A549 treated with CORT108297 at 1 μM for 4 hours (cell line): ENCODE data around the gene PRRT2. TPM values are rescaled to one million over a fixed set of nuclear protein-coding genes. Genes with fewer than 3 reads are reported as not detected.

Experiments
- total RNA-seq: library from RNA; stranded (reverse); fragments of 200-300 nt; extraction: Qiagen RNA extraction; gene quantifications from 5 replicates; pipeline ENCODE4 v1.2.3, GENCODE V29; 2022

The PRRT2 gene
- total RNA-seq: 0.24 to 0.51 TPM (median 0.30 TPM) in 5 replicates

DNA sequence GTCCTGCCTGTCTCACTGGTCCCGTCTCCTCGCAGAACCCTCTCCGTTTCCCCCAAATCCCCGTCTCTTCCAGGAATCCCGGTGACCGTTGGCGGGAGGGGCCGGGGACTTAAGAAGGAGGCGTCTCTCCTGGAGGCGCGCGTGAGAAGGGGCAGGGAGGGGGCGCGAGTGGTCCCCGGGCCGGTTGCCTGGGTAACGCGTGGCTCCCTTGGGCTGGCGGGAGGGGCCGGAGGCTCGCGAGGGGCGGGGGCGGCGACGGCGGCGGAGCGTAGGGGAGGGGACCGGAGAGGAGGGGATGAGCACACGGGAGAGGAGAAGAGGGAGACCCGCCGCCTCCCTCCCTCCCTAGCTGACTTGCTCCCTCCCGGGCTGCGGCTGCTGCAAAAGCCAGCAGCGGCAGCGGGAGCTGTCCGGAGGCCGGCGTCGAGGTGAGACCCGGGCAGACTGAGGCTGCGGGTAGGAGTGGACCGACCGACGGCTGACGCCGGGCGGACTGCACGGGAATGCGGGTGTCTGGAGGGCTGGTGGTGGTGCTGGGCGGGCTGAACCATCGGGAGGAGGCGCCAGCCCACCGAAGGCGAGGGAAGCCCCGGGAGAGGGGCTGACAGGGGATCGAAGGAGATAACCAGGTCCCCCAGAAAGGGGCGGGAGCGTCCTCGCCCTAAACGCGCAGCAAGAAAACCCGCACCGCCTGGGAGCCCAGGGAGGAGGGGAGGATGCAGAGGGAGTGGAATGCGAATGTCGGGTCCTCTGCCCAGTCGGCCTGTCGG, at the start of gene PRRT2:
PRRT2 (plus strand) TSS at position 298 of the 770 bp plus-strand sequence. CDS start 862 bp downstream, outside the sequence.

DNA sequence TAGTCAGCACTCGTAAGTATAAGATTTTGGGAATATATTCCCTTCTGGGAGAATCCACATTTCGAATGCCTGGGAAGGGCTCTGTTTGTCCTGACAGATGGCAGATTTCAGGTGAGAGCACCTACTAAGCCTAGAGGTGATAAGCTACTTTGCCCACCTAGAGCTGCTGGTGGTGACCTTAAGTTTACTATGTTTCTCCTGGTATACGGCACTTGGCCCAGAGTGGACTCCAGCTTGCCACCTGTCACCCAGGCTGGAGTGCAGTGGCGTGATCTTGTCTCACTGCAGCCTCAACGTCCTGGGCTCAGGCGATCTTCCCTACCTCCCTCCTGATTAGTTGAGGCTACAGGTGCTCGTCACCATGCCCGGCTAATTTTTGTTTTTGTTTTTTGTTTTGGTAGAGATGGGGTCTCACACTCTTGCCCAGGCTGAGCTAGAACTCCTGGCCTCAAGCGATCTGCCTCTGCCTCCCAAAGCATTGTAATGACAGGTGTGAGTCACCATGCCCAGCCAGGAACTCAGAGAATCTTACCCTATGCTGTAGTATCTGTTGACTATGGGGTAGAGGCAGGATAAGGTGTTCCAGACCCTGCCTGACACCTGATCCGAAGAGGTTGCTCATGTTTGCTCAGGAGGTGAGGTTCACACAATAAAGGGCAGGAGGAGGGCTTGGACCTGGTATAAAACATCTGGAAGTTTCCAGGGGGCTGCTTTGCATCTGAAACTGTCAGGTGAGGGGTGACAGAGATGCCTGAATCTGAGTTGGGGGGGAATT, 34.2 kb upstream of the PRRT2 start, which contains the start of gene ZG16:
ZG16 (plus strand) TSS at position 681 of the 775 bp plus-strand sequence. CDS start 1,011 bp downstream, outside the sequence.

DNA sequence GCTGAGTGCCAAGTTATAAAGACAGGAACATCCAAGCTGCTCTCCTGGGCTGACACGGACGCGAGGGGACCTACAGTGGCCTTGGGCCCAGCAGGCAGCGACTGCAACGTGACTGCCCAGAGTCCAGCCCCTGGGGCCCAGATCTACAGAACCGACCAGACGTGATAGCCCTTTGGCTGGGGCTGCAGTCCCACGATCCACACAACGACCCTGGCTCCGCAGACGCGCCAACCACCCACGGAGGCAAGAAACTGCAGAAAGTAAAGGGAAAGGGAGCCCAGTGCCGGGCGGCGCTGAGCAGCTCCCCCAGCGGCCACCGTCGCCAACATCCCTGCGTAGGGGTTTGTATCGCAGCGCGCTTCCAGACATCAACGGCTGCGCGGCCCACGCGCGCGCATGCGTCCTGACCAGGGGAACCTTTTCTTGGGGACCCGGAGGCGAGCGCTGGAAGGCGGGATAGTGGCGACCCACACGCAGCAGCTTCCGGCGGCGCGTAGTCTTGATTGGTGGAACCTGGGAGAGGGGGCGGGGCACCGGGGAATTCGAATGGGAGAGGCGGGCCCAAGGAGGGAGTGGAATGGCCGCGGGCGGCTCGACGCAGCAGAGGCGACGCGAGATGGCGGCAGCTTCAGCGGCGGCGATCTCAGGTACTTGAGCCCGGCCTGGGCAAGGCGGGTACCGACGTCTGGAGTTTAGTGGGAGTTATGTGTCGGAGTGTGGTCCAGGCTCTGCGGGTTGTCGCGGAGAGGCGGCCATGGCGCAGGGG, 21.6 kb upstream of the PRRT2 start, which contains the start of gene KIF22:
KIF22 (plus strand) TSS at position 569 of the 766 bp plus-strand sequence; CDS start at position 578, 9 bp downstream.

DNA sequence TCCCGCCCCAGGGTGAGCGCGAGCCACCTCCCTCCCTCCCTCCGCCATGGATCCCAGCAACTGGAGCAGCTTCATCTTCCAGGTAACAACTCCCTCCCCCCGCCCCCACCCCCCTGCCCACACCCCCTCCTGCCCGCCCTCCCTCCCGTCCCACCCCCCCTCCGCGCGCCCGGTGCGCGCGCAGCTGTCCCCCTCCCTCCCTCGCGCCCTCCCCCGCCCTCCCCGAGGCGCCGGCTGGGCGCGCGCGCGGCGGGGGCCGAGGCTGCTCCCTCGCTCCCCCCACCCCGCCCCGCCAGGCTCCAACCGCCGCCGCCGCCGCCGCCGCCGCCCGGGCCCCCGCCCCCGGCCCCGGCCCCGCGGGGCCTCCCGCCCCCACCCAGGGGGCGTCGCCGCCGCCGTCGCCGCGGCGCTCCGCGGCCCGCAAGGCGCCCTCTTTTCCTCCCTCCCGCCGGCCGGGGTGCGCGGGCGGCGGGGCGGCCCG, 5.9 kb upstream of the PRRT2 start, which contains the start of gene MAZ:
MAZ (plus strand) TSS at position 431 of the 481 bp plus-strand sequence. CDS start 173 bp downstream, outside the sequence.

DNA sequence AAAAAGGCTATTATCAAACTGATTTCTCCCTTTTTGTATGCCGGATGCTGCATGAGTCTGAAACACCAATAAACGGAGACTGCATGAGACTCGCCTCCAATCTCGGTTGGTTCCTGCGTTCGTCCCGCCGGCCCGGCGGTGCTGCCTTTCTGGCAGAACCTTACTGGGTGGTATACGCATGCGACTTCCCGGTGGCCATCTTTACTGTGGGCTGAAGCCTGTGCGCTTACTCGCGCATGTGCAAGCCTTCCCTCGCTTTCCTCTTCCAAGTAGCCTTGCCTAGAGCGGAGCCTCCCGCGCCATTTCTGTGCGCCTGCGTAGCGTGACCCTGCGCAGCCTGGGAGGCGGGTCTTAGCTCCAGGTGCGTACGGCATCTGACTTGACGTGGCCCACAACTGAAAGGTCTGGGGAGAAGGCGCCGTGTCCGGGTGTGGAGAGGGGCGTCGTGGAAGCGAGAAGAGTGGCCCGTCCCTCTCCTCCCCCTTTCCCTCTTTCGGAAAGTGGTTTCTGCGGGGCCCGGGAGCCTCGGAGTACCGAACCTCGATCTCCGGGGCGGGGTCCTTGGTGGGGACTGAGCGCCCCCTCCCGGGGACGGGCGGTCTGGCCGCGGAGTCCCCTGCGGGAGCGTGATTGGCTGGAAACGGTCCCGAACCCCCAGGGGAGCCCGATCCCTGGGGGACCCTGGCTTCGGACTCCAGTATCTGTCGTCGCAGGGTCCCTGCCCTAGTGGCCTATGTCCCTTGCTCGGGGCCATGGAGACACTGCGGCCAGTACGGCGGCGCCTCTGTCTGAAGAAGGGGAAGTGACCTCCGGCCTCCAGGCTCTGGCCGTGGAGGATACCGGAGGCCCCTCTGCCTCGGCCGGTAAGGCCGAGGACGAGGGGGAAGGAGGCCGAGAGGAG, 4.0 kb downstream of the PRRT2 start, which contains the start of gene PAGR1:
PAGR1 (plus strand) TSS at position 360 of the 901 bp plus-strand sequence; CDS start at position 734, 374 bp downstream.

DNA sequence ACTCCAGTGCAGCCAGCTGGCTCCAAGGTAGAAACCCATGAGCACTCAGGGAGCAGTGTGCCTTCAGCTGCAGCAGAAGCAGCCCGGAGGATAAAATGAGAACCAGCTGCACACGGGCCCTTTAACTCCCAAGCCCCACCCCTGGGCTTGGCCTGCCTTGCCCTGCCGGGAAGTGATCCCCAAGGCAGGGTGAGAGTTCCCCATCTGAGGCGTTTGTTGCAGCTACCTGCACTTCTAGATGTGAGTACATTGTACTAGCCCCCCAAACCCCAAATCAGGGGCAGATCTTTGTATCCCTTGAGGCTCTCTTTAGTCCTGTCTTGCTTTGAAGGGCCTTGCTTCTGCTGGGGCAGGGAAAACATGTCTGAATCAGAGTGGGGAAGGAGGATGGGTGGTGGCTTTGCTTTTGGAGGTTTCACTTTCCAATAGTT, 8.3 kb downstream of the PRRT2 start, which contains the start of gene MVP:
MVP (plus strand) TSS at position 192 of the 431 bp plus-strand sequence. CDS start 10,088 bp downstream, outside the sequence.

DNA sequence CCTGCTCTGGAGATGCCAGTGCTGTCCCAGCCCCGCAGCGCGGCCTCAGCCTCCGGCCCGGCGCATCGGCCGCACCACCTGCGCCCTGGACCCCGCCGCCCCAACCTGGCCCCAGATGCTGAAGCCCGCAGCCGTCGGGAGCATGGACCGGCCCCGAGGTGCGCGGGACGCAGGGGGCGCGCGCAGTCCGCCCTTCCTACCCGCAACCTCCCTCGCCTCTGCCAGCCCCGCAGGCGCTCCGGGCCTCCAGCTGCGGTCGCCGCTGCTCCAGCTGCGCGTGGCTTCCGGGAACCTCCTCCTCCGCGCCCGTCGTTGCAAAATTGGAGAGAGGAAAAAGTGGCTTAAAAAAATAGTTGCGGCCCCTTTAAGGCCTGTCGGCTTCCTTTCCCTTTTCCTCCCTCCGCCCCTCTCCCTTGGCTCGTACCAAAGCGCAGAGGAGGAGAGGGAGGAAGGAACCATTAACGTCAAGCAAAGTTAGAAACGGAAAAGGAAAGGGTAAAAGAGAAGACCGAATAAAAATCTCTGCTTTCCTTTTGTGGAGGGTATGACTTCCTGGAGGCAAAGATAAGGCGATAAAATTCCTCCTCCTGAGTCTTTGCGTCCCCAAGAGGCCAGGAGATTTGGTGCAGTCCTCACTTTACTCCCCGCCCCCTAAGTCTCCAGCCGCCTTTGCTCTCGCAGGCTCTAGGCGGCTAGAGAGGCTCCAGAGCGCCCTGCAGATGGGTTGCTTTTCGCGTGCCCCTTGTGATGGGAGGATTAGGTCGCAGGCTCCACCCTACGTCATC, 51.1 kb downstream of the PRRT2 start, which contains the start of gene CDIPT:
CDIPT (minus strand) TSS at position 343 of the 785 bp plus-strand sequence. CDS start 369 bp downstream, outside the sequence.

Other genes starting within 250 kb of the PRRT2 start
- 0.02 to 0.05 TPM in 2 of 5 replicates, not detected in the others for gene SPN, start 148.9 kb upstream of the PRRT2 start, total RNA-seq
- 0.67 to 1.0 TPM (median 0.78 TPM) in 5 replicates for gene QPRT, start 133.0 kb upstream of the PRRT2 start, total RNA-seq
- not detected in 5 replicates for gene C16orf54, start 66.2 kb upstream of the PRRT2 start, total RNA-seq
- not detected in 5 replicates for gene ZG16, start 33.9 kb upstream of the PRRT2 start, total RNA-seq
- gene KIF22, start 21.4 kb upstream of the PRRT2 start, total RNA-seq: 81.0 to 104 TPM (median 94.7 TPM) in 5 replicates
- gene MAZ, start 5.7 kb upstream of the PRRT2 start, total RNA-seq: 150 to 192 TPM (median 180 TPM) in 5 replicates
- 42.7 to 48.5 TPM (median 46.7 TPM) in 5 replicates for gene PAGR1, start 4.0 kb downstream of the PRRT2 start, total RNA-seq
- gene MVP, start 8.3 kb downstream of the PRRT2 start, total RNA-seq: 111 to 140 TPM (median 130 TPM) in 5 replicates
- 64.0 to 105 TPM (median 103 TPM) in 5 replicates for gene CDIPT, start 51.0 kb downstream of the PRRT2 start, total RNA-seq
- gene SEZ6L2, start 87.4 kb downstream of the PRRT2 start, total RNA-seq: 16.9 to 23.6 TPM (median 21.7 TPM) in 5 replicates
- gene ASPHD1, start 88.3 kb downstream of the PRRT2 start, total RNA-seq: 16.3 to 30.7 TPM (median 27.0 TPM) in 5 replicates
- 14.2 to 21.4 TPM (median 19.0 TPM) in 5 replicates for gene KCTD13, start 114.0 kb downstream of the PRRT2 start, total RNA-seq
- 78.2 to 104 TPM (median 102 TPM) in 5 replicates for gene TMEM219, start 149.9 kb downstream of the PRRT2 start, total RNA-seq
- 24.7 to 36.8 TPM (median 34.0 TPM) in 5 replicates for gene TAOK2, start 161.7 kb downstream of the PRRT2 start, total RNA-seq
- 13.5 to 17.8 TPM (median 15.3 TPM) in 5 replicates for gene HIRIP3, start 183.4 kb downstream of the PRRT2 start, total RNA-seq
- 107 to 127 TPM (median 109 TPM) in 5 replicates for gene INO80E, start 184.0 kb downstream of the PRRT2 start, total RNA-seq
- gene DOC2A, start 198.8 kb downstream of the PRRT2 start, total RNA-seq: 1.7 to 3.3 TPM (median 2.7 TPM) in 5 replicates
- not detected in 5 replicates for gene C16orf92, start 211.0 kb downstream of the PRRT2 start, total RNA-seq
- 0.23 to 0.58 TPM (median 0.42 TPM) in 5 replicates for gene TLCD3B, start 219.1 kb downstream of the PRRT2 start, total RNA-seq